Measurements from ENCODE around the gene SLC25A21.

DNA sequence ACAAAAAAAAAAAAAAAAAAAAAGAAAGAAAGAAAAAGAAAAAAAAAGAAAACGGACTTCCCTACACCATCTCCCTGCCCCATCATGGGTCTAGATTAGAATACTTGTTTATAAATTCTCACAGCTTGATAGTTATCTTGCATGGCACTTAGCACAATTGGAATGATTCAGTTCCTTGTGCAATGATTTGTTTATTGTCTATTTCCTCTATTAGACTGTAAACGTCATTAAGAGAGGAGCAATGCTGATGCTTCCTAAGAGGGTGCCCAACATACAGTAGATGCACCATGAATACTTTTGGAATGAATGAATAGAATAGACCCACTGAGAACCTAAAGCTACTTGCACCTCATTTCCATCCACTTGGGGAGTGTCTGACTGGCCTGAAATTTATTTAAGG lies 469.9 kb downstream of the SLC25A21 start:
- TF ChIP-seq, protein P1, sequence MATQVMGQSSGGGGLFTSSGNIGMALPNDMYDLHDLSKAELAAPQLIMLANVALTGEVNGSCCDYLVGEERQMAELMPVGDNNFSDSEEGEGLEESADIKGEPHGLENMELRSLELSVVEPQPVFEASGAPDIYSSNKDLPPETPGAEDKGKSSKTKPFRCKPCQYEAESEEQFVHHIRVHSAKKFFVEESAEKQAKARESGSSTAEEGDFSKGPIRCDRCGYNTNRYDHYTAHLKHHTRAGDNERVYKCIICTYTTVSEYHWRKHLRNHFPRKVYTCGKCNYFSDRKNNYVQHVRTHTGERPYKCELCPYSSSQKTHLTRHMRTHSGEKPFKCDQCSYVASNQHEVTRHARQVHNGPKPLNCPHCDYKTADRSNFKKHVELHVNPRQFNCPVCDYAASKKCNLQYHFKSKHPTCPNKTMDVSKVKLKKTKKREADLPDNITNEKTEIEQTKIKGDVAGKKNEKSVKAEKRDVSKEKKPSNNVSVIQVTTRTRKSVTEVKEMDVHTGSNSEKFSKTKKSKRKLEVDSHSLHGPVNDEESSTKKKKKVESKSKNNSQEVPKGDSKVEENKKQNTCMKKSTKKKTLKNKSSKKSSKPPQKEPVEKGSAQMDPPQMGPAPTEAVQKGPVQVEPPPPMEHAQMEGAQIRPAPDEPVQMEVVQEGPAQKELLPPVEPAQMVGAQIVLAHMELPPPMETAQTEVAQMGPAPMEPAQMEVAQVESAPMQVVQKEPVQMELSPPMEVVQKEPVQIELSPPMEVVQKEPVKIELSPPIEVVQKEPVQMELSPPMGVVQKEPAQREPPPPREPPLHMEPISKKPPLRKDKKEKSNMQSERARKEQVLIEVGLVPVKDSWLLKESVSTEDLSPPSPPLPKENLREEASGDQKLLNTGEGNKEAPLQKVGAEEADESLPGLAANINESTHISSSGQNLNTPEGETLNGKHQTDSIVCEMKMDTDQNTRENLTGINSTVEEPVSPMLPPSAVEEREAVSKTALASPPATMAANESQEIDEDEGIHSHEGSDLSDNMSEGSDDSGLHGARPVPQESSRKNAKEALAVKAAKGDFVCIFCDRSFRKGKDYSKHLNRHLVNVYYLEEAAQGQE (IDR thresholded peaks at IDR 0.05; ENCODE audit: insufficient read depth in 1 of 2, low read depth in 2 of 2, low read length in 1 of 2) = no peak
- TF ChIP-seq, protein P2, sequence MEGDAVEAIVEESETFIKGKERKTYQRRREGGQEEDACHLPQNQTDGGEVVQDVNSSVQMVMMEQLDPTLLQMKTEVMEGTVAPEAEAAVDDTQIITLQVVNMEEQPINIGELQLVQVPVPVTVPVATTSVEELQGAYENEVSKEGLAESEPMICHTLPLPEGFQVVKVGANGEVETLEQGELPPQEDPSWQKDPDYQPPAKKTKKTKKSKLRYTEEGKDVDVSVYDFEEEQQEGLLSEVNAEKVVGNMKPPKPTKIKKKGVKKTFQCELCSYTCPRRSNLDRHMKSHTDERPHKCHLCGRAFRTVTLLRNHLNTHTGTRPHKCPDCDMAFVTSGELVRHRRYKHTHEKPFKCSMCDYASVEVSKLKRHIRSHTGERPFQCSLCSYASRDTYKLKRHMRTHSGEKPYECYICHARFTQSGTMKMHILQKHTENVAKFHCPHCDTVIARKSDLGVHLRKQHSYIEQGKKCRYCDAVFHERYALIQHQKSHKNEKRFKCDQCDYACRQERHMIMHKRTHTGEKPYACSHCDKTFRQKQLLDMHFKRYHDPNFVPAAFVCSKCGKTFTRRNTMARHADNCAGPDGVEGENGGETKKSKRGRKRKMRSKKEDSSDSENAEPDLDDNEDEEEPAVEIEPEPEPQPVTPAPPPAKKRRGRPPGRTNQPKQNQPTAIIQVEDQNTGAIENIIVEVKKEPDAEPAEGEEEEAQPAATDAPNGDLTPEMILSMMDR (IDR thresholded peaks at IDR 0.05) = no peak
- TF ChIP-seq POLR2AphosphoS5 (IDR thresholded peaks at IDR 0.05; ENCODE audit: low read depth, low read length) (no peak), TCF7L2 (IDR thresholded peaks at IDR 0.05; ENCODE audit: low read depth, low read length) (no peak), SIN3A (IDR thresholded peaks at IDR 0.05; ENCODE audit: borderline replicate concordance, insufficient read depth, low read depth, low read length) (no peak)
